HCT116 (cell line): Measurements from ENCODE around the gene HRG. TPM values are rescaled to one million over a fixed set of nuclear protein-coding genes. Genes with fewer than 3 reads are reported as not detected.
"Not testable (repeated sequence)": the region's sequence is repeated elsewhere in the genome, so short reads cannot be mapped to it uniquely, and the experiment has no call there.

Source experiments
- ATAC-seq: fragments of 200-7000 bp; cut with Tn5 transposase; 2 replicates; pipeline ENCODE4 v1.9.1; 2020; ENCODE audit warnings: mild to moderate bottlenecking, moderate library complexity
- BruUV-seq: library from RNA; stranded (reverse); fragments of 400-500 nt; replicated peaks from 2 replicates; lab custom pipeline; 2021; lab: Mats Ljungman, UMichigan
- CTCF ChIA-PET: fragments of 300-600 bp; sonication (Branson Sonifier 250); formaldehyde crosslinking; loops from one replicate; lab custom pipeline; 2021; ENCODE audit warnings: antibody characterized with exemption; lab: Charles Lee
- POLR2A ChIA-PET: fragments of 300-600, 350-600 bp; sonication (Branson Sonifier 250); formaldehyde crosslinking; loops from one replicate; lab custom pipeline; 2021; ENCODE audit warnings: antibody characterized with exemption; lab: Charles Lee
- RAD21 ChIA-PET, 2 experiments: fragments of 300-600 bp; sonication (Branson Sonifier 250); formaldehyde crosslinking; loops; one replicate each; lab custom pipeline; 2023; ENCODE audit warnings: low total read pairs in 2 of 2; ENCODE audit not compliant: uncharacterized antibody in 2 of 2, unreplicated experiment in 2 of 2, low non-redundant PET in 1 of 2; lab: Charles Lee
- DNase-seq: peaks from one replicate; pipeline ENCODE4 v3.0.0-alpha.2; 2010; ENCODE audit warnings: low read depth, low spot score
- H2AFZ ChIP-seq: fragments of 200-600 bp; shearing (Covaris generic), sonication (generic); 2 replicates; pipeline ENCODE4 v1.6.1; 2017; ENCODE audit warnings: low read depth, mixed run types, mixed read lengths, antibody characterized with exemption, low read length; ENCODE audit not compliant: poor library complexity, severe bottlenecking
- H3K27ac ChIP-seq: 2 replicates; pipeline ENCODE4 v1.5.1; 2012; ENCODE audit warnings: low read depth, low read length
- H3K27me3 ChIP-seq: fragments of 200-600 bp; sonication (generic); 2 replicates; pipeline ENCODE4 v1.6.1; 2016; ENCODE audit warnings: mixed run types, low read length, mixed read lengths; ENCODE audit not compliant: insufficient read depth
- H3K36me3 ChIP-seq, 2 experiments: fragments of 200-500 bp in 1 of 2; fragments of 200-600 bp in 1 of 2; sonication (Bioruptor generic) in 1 of 2; sonication (generic) in 1 of 2; 2 replicates each; pipeline versions ENCODE4 v1.5.1 to v1.6.1; 2014 to 2016; ENCODE audit warnings: low read length in 2 of 2, inconsistent platforms in 1 of 2, mixed read lengths in 1 of 2, mixed run types in 1 of 2; ENCODE audit not compliant: insufficient read depth in 2 of 2, control insufficient read depth in 1 of 2
- H3K4me1 ChIP-seq, 2 experiments: fragments of 200-600 bp in 1 of 2; sonication (generic) in 1 of 2; 2 replicates each; pipeline versions ENCODE4 v1.5.1 to v1.6.1; 2012 to 2017; ENCODE audit warnings: low read length in 2 of 2, inconsistent platforms in 1 of 2, mild to moderate bottlenecking in 1 of 2, mixed read lengths in 1 of 2, mixed run types in 1 of 2, moderate library complexity in 1 of 2; ENCODE audit not compliant: insufficient read depth in 2 of 2, control insufficient read depth in 1 of 2
- H3K4me2 ChIP-seq: fragments of 200-600 bp; sonication (generic); 2 replicates; pipeline ENCODE4 v1.6.1; 2017; ENCODE audit warnings: mixed run types, low read length, mixed read lengths
- H3K4me3 ChIP-seq, 2 experiments: fragments of 200-600 bp in 1 of 2; sonication (generic) in 1 of 2; replicated peaks in 1 of 2; 2 replicates each; pipeline ENCODE4 v1.5.1; 2011 to 2016; ENCODE audit warnings: low read length in 2 of 2, control low read depth in 1 of 2, low read depth in 1 of 2, mild to moderate bottlenecking in 1 of 2, mixed read lengths in 1 of 2, mixed run types in 1 of 2
- H3K79me2 ChIP-seq: fragments of 200-600 bp; sonication (generic); 2 replicates; pipeline ENCODE4 v1.6.1; 2017; ENCODE audit warnings: mild to moderate bottlenecking, mixed run types, low read length, moderate library complexity, mixed read lengths; ENCODE audit not compliant: insufficient read depth
- H3K9ac ChIP-seq: fragments of 200-600 bp; sonication (generic); 2 replicates; pipeline ENCODE4 v1.6.1; 2016; ENCODE audit warnings: low read length, mixed read lengths
- H3K9me2 ChIP-seq: fragments of 200-600 bp; sonication (generic), shearing (Covaris generic); 2 replicates; pipeline ENCODE4 v1.6.1; 2017; ENCODE audit warnings: mixed run types, mild to moderate bottlenecking, moderate library complexity; ENCODE audit not compliant: insufficient read depth
- H3K9me3 ChIP-seq, 2 experiments: fragments of 200-500 bp in 1 of 2; fragments of 200-600 bp in 1 of 2; sonication (Bioruptor generic) in 1 of 2; sonication (generic) in 1 of 2; 2 replicates each; pipeline ENCODE4 v1.6.1; 2014 to 2017; ENCODE audit warnings: low read length in 2 of 2, mixed read lengths in 2 of 2, inconsistent platforms in 1 of 2, low read depth in 1 of 2, mild to moderate bottlenecking in 1 of 2, mixed run types in 1 of 2, moderate library complexity in 1 of 2; ENCODE audit not compliant: control insufficient read depth in 1 of 2, insufficient read depth in 1 of 2
- H4K20me1 ChIP-seq: fragments of 200-600 bp; sonication (generic), shearing (Covaris generic); 2 replicates; pipeline ENCODE4 v1.6.1; 2017; ENCODE audit warnings: mixed run types, mild to moderate bottlenecking, moderate library complexity; ENCODE audit not compliant: insufficient read depth
- EZH2phosphoT487 ChIP-seq: fragments of 200-600 bp; IDR thresholded peaks from 2 replicates; pipeline ENCODE4 v1.6.1; 2018; ENCODE audit warnings: antibody characterized with exemption, borderline replicate concordance
- SP1 ChIP-seq: IDR thresholded peaks from 2 replicates; pipeline ENCODE4 v1.6.1; 2012; ENCODE audit warnings: low read depth
- intact Hi-C: fragments of 100-400 bp; cut with micrococcal nuclease; formaldehyde crosslinking; loops from 2 replicates; pipeline ENCODE4 v1.10.0; 2022
- total RNA-seq: library from RNA; stranded (reverse); gene quantifications from one replicate; pipeline ENCODE4 v1.2.1, GENCODE V29; 2021; ENCODE audit not compliant: unreplicated experiment
- TF ChIP-seq, protein P1 (sequence below), 3 experiments: fragments of 200-600 bp in 1 of 3; sonication (generic) in 1 of 3; IDR thresholded peaks in 2 of 3; conservative IDR thresholded peaks in 1 of 3; 2 replicates each; pipeline ENCODE4 v1.5.1; 2012 to 2017; ENCODE audit warnings: low read depth in 2 of 3, low read length in 2 of 3, antibody characterized with exemption in 1 of 3, borderline replicate concordance in 1 of 3, control low read depth in 1 of 3, mild to moderate bottlenecking in 1 of 3, mixed read lengths in 1 of 3, mixed run types in 1 of 3, moderate library complexity in 1 of 3; ENCODE audit not compliant: insufficient read depth in 1 of 3

The HRG gene
- total RNA-seq, 1 experiment from 2014 or later: 0.42 TPM

DNA sequence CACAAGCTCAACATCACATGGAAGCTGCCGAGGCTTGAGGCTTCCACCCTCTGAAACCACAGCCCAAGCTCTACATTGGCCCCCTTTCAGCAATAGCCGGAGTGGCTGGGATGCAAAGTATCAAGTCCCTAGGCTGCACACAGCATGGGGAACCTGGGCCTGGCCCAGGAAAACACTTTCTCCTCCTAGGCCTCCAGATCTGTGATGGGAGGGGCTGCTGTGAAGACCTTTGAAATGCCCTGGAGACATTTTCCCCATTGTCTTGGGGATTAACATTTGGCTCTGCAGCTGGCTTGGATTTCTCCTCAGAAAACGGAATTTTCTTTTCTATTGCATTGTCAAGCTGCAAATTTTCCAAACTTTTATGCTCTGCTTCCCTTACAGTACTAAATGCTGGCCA, 18.2 kb downstream of the HRG start:
- ChIA-PET CTCF (no interaction called here), POLR2A (no interaction called here)
- no peak overlapping the region for H3K4me3 ChIP-seq
- no peaks in the 10 kb centered on the region for H3K4me1 ChIP-seq
- no peaks in the 10 kb centered on the region for H3K36me3 ChIP-seq
- no peaks in the 10 kb centered on the region for H3K9me3 ChIP-seq
- BruUV-seq: no TSS peak
- 0 out of 2 replicates have a peak, but pooled peaks cover under 1% of the 10 kb centered on the region for H3K27me3 ChIP-seq
- intact Hi-C loops: no loop called here
- no peak overlapping the region for H3K27ac ChIP-seq
- no peaks in the 10 kb centered on the region for H3K79me2 ChIP-seq
- TF ChIP-seq, protein P1, sequence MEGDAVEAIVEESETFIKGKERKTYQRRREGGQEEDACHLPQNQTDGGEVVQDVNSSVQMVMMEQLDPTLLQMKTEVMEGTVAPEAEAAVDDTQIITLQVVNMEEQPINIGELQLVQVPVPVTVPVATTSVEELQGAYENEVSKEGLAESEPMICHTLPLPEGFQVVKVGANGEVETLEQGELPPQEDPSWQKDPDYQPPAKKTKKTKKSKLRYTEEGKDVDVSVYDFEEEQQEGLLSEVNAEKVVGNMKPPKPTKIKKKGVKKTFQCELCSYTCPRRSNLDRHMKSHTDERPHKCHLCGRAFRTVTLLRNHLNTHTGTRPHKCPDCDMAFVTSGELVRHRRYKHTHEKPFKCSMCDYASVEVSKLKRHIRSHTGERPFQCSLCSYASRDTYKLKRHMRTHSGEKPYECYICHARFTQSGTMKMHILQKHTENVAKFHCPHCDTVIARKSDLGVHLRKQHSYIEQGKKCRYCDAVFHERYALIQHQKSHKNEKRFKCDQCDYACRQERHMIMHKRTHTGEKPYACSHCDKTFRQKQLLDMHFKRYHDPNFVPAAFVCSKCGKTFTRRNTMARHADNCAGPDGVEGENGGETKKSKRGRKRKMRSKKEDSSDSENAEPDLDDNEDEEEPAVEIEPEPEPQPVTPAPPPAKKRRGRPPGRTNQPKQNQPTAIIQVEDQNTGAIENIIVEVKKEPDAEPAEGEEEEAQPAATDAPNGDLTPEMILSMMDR (IDR thresholded peaks at IDR 0.05 in 2 of 3, conservative IDR thresholded peaks at IDR 0.05 in 1 of 3; ENCODE audit: borderline replicate concordance in 1 of 3, insufficient read depth in 1 of 3, low read depth in 2 of 3, low read length in 2 of 3): no peak
- TF ChIP-seq SP1: no peak
- TF ChIP-seq EZH2phosphoT487: no peak
- TF ChIP-seq, all 23 proteins: peak for 0
- H2AFZ ChIP-seq: no peak overlapping the region
- DNase-seq (no peak), ATAC-seq (no peak)
- no peaks in the 10 kb centered on the region for H3K9me2 ChIP-seq
- RAD21 ChIA-PET: no interaction called here
- H3K9ac ChIP-seq: no peak overlapping the region
- no peak overlapping the region for H3K4me2 ChIP-seq
- no peaks in the 10 kb centered on the region for H4K20me1 ChIP-seq

DNA sequence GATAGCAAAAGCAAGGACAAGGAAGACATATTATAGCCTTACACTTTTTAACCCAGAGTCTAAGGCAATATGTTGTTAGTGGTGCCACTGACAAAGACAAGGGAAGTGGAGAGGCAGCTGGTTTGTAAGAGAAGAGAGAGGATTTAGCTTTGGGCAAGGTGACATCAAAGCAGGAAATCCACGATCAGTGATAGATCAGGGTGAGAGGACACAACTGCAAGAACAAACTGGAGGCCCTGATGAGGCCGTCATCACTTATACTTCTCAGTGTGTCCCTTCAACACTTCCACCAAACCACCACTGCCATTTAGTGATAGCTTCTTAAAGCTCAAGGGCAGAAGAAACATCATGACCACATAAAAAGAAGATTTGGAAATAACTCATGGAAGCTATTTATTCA, 20.7 kb downstream of the HRG start:
- H3K4me3 ChIP-seq, H3K4me2 ChIP-seq, CTCF ChIA-PET, H3K27ac ChIP-seq, ATAC-seq, H3K79me2 ChIP-seq, H2AFZ ChIP-seq, intact Hi-C loops, RAD21 ChIA-PET, H4K20me1 ChIP-seq, DNase-seq, H3K27me3 ChIP-seq, POLR2A ChIA-PET, H3K9me3 ChIP-seq, H3K4me1 ChIP-seq, H3K9ac ChIP-seq, BruUV-seq, H3K9me2 ChIP-seq, H3K36me3 ChIP-seq: not testable (repeated sequence)
